Endothelial cell (in vitro differentiated cells): Measurements from ENCODE around the gene CA7. TPM values are rescaled to one million over a fixed set of nuclear protein-coding genes. Genes with fewer than 3 reads are reported as not detected.
A peak's percentile ranks its signal among the peaks of the same experiment; 100 is the strongest.

Experiments used
- DNase-seq: peaks from one replicate; pipeline ENCODE4 v3.0.0; 2021; ENCODE audit warnings: low spot score
- H3K27ac Mint-ChIP-seq: one replicate; pipeline ENCODE4 v1.8.0; 2021; ENCODE audit warnings: mixed read lengths, inconsistent platforms; ENCODE audit not compliant: unreplicated experiment
- H3K27me3 Mint-ChIP-seq: one replicate; pipeline ENCODE4 v1.8.0; 2021; ENCODE audit warnings: mild to moderate bottlenecking, moderate library complexity, mixed read lengths, inconsistent platforms; ENCODE audit not compliant: unreplicated experiment
- H3K36me3 Mint-ChIP-seq: one replicate; pipeline ENCODE4 v1.8.0; 2021; ENCODE audit warnings: mild to moderate bottlenecking, low read depth, mixed read lengths, inconsistent platforms; ENCODE audit not compliant: unreplicated experiment
- H3K4me1 Mint-ChIP-seq: one replicate; pipeline ENCODE4 v1.8.0; 2021; ENCODE audit warnings: mild to moderate bottlenecking, mixed read lengths, inconsistent platforms; ENCODE audit not compliant: unreplicated experiment
- H3K4me3 Mint-ChIP-seq: one replicate; pipeline ENCODE4 v1.8.0; 2021; ENCODE audit warnings: mild to moderate bottlenecking, mixed read lengths, inconsistent platforms; ENCODE audit not compliant: unreplicated experiment
- H3K9me3 Mint-ChIP-seq: one replicate; pipeline ENCODE4 v1.8.0; 2021; ENCODE audit warnings: mixed read lengths, inconsistent platforms; ENCODE audit not compliant: unreplicated experiment
- total RNA-seq: library from RNA; stranded (reverse); fragmentation: NEBNext Ultra II Directional; extraction: Animal tissue kit (Norgen Biotek cat#: 25700); gene quantifications from one replicate; pipeline ENCODE4 v1.2.1, GENCODE V29; 2021; ENCODE audit not compliant: unreplicated experiment
- TF ChIP-seq, protein P1 (sequence below): fragments of 200-600 bp; sonication (generic); IDR thresholded peaks from one replicate; pipeline ENCODE4 v1.5.0; 2021; ENCODE audit warnings: antibody characterized with exemption; ENCODE audit not compliant: unreplicated experiment

The CA7 gene
- total RNA-seq, 1 donor from 2014 or later: not detected

DNA sequence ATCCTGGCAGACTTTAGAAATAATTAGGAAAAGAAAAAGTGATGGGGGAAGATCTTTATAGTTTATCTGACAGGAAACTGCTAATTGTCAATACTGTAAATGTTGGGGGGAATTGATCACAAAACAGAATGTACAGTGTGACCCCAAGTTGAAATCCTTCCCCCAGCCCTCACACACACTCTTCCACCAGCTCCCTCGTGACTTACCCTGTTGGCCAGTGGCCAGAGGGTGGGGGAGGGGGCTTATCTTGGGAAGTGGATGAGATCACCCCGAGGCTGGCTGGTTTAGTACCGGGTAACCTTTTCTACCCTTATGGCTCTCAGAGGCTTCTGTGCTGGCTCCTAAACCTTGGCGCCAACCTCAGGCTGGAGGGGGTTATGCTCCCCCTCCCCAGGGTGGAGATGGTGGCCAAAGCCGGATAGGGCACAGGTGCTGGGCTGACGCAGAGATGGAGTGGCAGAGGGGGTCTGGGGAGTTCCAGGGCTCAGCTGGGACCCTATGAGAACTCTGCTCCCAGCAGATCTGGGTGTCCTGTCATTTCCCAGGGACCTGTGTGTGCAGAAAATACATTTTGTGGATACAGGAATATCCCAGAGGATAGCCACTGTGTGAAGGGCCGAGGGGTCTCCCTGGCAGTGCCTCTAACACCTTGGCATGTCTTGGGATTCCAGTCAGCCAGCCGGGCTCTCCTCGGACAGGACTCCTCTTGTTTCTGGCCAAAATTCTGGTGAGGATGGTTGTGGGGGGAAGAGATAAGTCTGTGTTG, 55.9 kb downstream of the CA7 start:
- Mint-ChIP-seq H3K27me3 (peaks cover 6% of the 10 kb centered on the region), H3K4me1 (no peaks in the 10 kb centered on the region), H3K27ac (no peak overlapping the region), H3K4me3 (no peak overlapping the region), H3K36me3 (no peaks in the 10 kb centered on the region), H3K9me3 (no peaks in the 10 kb centered on the region)
- TF ChIP-seq, protein P1, sequence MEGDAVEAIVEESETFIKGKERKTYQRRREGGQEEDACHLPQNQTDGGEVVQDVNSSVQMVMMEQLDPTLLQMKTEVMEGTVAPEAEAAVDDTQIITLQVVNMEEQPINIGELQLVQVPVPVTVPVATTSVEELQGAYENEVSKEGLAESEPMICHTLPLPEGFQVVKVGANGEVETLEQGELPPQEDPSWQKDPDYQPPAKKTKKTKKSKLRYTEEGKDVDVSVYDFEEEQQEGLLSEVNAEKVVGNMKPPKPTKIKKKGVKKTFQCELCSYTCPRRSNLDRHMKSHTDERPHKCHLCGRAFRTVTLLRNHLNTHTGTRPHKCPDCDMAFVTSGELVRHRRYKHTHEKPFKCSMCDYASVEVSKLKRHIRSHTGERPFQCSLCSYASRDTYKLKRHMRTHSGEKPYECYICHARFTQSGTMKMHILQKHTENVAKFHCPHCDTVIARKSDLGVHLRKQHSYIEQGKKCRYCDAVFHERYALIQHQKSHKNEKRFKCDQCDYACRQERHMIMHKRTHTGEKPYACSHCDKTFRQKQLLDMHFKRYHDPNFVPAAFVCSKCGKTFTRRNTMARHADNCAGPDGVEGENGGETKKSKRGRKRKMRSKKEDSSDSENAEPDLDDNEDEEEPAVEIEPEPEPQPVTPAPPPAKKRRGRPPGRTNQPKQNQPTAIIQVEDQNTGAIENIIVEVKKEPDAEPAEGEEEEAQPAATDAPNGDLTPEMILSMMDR: no peak
- DNase-seq: peak; percentile 30

DNA sequence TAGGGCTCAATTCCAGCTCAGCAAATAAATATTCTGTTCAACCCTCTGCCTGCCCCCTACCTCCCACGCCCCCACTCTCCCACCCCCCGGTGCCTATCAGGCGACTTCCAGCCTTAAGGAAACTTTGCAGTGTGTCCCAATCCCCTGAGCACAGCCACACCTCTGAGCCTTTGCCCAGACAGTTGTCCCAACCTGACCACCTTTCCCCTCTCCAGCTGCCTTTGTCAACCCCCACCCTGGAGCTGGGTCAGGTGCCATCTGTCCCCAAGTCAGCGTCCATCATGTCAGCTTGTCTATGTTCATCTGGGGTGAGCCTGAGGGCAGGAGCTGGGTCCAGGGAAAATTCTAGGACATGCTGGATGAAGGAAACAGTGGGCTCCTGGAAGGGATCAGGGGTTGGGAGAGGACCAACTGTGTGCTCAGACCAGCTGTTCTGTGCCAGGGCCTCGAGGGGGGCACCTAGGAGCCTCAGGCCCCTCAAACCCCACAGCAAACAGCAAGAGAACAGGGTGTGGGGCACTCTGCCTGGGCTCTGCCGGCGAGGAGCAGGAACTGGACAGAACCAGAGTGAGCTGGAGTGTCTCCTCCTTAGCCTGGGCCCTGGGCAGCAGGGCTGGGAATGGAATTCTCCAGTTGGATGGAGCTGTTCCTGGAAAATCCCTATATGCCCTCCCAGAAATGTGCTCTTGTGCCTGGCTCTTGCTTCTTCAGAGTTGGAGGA, 56.7 kb downstream of the CA7 start:
- no peak overlapping the region for H3K27ac Mint-ChIP-seq
- no peak overlapping the region for H3K4me3 Mint-ChIP-seq

DNA sequence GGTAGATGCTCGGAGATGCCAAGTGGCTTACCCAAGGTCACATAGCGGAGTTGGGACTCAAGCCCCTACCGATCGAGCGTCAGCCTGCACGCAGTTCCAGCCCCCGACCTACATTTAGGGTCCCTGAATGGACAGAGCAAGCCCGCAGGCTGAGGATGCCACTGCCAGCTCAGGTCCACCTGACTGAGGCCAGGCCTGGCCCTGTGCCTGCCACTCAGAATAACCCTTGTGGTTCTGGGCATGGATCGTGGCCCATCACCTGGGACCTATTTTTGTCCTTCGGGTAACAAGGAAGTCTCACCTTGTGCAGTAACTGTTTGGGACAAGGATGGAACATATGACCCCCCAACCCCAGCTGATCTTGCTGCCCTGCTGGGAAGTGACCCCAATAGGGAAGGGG, 57.4 kb downstream of the CA7 start:
- Mint-ChIP-seq H3K4me1 (peaks cover 2% of the 10 kb centered on the region), H3K9me3 (no peaks in the 10 kb centered on the region), H3K27ac (no peak overlapping the region), H3K36me3 (no peaks in the 10 kb centered on the region), H3K27me3 (peaks cover 11% of the 10 kb centered on the region), H3K4me3 (no peak overlapping the region)
- DNase-seq: no peak
- TF ChIP-seq, protein P1: no peak

More for the DNA sequence above, 56.7 kb downstream of the CA7 start:
- Mint-ChIP-seq H3K4me1 (no peaks in the 10 kb centered on the region), H3K9me3 (no peaks in the 10 kb centered on the region), H3K36me3 (no peaks in the 10 kb centered on the region), H3K27me3 (peaks cover 5% of the 10 kb centered on the region)
- TF ChIP-seq, protein P1: no peak
- DNase-seq: no peak

DNA sequence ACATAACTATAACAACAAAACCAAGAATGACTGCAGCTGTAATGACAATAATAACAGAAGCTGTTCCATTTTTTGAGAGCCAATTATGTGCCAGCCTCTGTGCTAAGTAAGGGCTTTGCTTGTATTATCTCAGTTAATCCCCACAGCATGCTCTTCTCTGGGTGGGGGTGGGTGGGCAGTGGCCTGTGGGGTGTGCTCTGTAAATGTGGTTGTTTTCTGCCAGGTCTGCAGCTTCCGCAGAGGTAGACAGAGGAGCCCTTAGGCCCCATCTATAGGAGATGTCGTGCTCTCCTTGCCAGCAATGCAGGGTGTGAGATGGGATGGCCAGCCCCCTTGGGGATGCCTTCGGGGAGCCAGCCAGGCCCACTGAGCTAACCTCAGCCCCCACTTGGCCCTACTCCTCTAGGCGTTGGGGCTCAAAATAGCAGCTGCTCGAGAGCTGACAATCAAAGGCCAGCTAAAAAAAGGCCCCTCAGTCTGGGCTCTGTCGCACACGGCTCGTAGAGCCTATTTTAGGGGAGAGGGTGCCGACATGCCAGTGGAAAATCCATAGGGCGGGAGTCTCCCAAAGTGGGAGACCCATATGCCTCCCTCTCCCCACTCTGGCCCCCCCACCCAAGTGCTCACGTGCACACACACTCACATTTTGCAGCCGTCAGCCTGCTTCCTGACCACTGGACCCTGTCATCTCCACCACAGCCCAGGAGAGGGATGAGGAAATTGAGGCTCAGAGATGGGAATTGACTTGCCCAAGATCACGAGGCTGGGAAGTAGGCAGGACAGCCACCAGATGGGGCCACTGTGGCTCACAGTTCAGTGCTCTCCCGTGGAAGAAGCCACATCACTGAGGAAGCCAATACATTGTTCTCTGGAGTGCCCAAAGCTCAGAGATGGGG, 58.7 kb downstream of the CA7 start:
- no peaks in the 10 kb centered on the region for H3K36me3 Mint-ChIP-seq
- H3K4me3 Mint-ChIP-seq: no peak overlapping the region
- no peak overlapping the region for H3K27ac Mint-ChIP-seq
- H3K27me3 Mint-ChIP-seq: peaks cover 11% of the 10 kb centered on the region
- H3K4me1 Mint-ChIP-seq: peaks cover 2% of the 10 kb centered on the region
- TF ChIP-seq, protein P1: no peak
- DNase-seq: no peak
- no peaks in the 10 kb centered on the region for H3K9me3 Mint-ChIP-seq

Other genes starting within 250 kb of the CA7 start
- 268 TPM for gene CMTM3, start 239.7 kb upstream of the CA7 start, total RNA-seq
- gene CMTM4, start 147.7 kb upstream of the CA7 start, total RNA-seq: 15.5 TPM
- gene DYNC1LI2, start 92.8 kb upstream of the CA7 start, total RNA-seq: 138 TPM
- gene TERB1, start 42.8 kb upstream of the CA7 start, total RNA-seq: 0.10 TPM
- 63.9 TPM for gene NAE1, start 13.4 kb upstream of the CA7 start, total RNA-seq
- gene PDP2, start 36.1 kb downstream of the CA7 start, total RNA-seq: 11.3 TPM
- gene CDH16, start 74.5 kb downstream of the CA7 start, total RNA-seq: not detected
- gene RRAD, start 81.1 kb downstream of the CA7 start, total RNA-seq: not detected
- gene CIAO2B, start 90.0 kb downstream of the CA7 start, total RNA-seq: 38.8 TPM
- gene CES2, start 91.1 kb downstream of the CA7 start, total RNA-seq: 26.7 TPM
- 2.5 TPM for gene CES3, start 116.9 kb downstream of the CA7 start, total RNA-seq
- 1.1 TPM for gene CES4A, start 144.2 kb downstream of the CA7 start, total RNA-seq
- gene CBFB, start 184.7 kb downstream of the CA7 start, total RNA-seq: 65.8 TPM